GM12875 (cell line): ENCODE data around the gene NLRC4.

ENCODE experiments used
- H3K4me3 ChIP-seq: one replicate; pipeline ENCODE4 v1.5.1; 2011; ENCODE audit warnings: low read depth, low read length, control low read depth
- TF ChIP-seq, protein P1 (sequence below): IDR thresholded peaks from 2 replicates; pipeline ENCODE4 v1.5.1; 2011; ENCODE audit warnings: low read depth, mild to moderate bottlenecking, control low read depth, inconsistent platforms, low read length, moderate library complexity, borderline replicate concordance; ENCODE audit not compliant: insufficient read depth

The NLRC4 gene

DNA sequence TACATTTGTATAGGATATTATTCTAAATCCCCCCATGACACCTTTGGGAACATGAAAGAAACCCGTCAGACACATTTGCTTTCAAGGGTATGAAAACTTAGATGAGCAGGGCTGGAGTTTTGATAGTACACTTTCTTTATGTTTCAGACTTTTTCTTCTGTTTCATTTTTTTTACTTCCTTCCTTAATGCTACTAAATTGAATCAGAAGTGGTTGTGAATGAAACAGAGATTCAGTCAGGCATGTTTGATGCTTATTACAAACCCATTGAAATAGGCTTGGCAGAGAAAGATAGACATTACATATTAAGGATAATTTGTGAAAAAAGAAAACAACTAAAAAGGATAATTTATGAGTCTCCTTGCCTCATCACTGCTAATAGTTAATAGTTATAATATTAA, 72.3 kb downstream of the NLRC4 start:
- no peak overlapping the region for H3K4me3 ChIP-seq
- TF ChIP-seq, protein P1, sequence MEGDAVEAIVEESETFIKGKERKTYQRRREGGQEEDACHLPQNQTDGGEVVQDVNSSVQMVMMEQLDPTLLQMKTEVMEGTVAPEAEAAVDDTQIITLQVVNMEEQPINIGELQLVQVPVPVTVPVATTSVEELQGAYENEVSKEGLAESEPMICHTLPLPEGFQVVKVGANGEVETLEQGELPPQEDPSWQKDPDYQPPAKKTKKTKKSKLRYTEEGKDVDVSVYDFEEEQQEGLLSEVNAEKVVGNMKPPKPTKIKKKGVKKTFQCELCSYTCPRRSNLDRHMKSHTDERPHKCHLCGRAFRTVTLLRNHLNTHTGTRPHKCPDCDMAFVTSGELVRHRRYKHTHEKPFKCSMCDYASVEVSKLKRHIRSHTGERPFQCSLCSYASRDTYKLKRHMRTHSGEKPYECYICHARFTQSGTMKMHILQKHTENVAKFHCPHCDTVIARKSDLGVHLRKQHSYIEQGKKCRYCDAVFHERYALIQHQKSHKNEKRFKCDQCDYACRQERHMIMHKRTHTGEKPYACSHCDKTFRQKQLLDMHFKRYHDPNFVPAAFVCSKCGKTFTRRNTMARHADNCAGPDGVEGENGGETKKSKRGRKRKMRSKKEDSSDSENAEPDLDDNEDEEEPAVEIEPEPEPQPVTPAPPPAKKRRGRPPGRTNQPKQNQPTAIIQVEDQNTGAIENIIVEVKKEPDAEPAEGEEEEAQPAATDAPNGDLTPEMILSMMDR: no peak

DNA sequence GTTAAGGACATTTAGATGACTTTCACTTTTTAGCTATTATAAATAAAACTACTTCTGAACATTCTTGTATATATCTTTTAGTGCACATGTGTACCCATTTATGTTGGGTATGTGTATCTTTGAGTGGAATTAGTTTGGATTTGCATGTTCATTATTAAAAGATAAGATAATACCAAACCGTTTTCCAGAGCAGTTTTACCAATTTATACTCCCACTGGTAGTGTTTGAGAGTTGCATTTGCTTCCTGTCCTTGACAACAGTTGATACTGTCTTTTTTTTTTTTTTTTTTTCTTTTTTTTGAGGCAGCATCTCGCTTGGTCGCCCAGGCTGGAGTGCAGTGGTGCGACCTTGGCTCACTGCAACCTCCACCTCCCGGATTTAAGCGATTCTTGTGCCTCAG, 75.7 kb downstream of the NLRC4 start:
- H3K4me3 ChIP-seq: no peak overlapping the region
- TF ChIP-seq, protein P1: no peak

DNA sequence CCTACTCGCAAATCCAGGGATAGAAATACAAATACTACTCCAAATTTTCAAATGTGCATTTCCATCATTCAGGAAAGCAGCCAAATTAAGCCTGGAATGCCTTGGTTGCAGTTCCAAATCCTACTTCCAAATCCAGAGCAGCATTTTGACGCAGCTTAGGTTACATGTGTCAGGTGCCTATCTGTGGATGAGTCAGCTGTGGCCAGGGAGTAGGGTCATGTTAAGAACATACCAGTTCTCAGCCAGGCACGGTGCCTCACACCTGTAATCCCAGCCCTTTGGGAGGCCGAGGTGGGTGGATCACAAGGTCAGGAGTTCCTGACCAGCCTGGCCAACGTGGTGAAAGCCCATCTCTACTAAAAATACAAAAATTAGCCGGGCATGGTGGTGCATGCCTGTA, 82.0 kb downstream of the NLRC4 start:
- no peak overlapping the region for H3K4me3 ChIP-seq
- TF ChIP-seq, protein P1: no peak
